HG02610 (cell line): Measurements from ENCODE around the gene PTPRG.

ENCODE experiments used
- ATAC-seq: cut with Tn5 transposase; IDR thresholded peaks from one replicate; pipeline ENCODE4 v1.9.1; 2021; ENCODE audit warnings: mild to moderate bottlenecking, moderate library complexity; ENCODE audit not compliant: unreplicated experiment

Gene PTPRG

DNA sequence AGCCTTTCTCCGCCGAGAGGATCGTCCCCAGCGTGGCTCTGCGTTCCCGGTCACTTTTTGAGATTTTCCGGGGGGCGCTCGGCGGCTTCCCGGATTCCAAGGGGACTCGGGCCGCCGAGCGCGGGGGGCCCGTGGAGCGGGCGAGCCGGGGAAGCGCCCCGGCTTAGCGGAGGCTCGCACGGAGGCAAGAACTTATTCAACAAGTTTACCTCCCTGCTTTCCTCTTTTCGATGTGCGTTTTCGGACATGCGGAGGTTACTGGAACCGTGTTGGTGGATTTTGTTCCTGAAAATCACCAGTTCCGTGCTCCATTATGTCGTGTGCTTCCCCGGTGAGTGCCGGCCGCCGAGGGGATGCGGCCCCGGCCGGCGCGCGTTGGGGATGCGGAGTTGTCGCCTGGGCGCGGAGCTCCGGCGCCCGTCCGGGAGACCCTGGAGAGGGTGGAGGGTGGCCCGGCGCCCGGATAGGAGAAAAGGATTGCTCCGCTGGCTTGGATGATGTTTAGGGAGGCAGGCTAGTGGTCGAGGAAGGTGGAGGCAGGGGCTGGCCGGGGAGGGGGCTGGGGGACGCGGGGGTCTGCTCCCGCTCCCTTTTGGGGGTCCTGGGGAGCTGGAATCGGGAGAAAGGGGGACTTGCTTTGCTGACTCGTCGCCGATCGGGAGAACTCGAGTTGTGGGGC, 810 bp downstream of the PTPRG start:
- ATAC-seq, result no peak

- no peak for ATAC-seq
These were observed 1.4 kb downstream of the PTPRG start for GRCh38 chr3:61562721-61563312.

DNA sequence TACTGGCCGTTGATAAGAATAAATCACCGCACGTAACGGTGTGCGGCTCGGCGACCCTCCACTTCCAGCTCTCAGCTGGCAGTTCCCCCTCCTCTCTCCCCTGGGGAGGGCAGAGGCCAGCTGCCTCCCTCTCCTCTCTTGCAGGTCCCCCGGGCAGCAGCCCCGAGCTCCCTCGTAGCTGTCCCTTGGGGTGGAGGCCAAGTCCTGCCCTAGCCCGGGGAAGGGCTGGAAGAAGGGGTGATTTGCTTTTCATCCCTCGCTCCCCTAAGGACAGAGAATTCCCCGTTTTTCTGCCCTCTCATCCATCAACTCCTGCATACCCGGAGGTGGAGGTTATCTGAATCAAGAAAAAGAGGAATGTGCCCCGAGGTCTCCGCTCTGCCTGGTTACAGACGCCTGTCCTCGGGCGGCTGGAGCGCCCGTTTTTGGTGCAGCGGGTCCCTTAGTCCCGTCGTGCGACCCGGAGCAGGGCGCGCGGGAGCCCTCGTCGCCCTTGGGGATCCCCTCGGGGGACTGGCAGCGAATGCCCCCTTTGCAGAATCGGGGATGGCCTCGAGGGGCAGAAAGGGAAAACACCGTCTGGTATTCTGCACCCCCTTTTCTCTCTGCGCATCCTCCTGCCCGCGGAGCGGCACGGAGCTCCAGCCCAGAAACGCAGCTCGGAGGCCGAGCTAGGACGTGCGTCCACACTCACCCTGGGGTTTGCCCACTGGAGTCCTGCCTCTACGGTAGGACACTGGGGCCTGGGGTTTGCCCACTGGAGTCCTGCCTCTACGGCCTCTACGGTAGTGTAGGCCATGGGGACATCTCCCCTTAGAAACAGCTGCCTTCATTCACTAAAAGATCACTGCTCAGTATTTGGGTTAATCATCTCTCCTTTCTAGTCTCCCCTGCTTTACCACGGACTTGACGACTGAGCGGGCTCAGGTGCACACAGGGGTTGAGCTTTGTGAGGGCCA, 2.2 kb downstream of the PTPRG start:
- no peak for ATAC-seq

GRCh38 chr3:61564395-61565059, 3.2 kb downstream of the PTPRG start:
- no peak for ATAC-seq

- no peak for ATAC-seq
These were observed 4.2 kb downstream of the PTPRG start for GRCh38 chr3:61565569-61565968.

DNA sequence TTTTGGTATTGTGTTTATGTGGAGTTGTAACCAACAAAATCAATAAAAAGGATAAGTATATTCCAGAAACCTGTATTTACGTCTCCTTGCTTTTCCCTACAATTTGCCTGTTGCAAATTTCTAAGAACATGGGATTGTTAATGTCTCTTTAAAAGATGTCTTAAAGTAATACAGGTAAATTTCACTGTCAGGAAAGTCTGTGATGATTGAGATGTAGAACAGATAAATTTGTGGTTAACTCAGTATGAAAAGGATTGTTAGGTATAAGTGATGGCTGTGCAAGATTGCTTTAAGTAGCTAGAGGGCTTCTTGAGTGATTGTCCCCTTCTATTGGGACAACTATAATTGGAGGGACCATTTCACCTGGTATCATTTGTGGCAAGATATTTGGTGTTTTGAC, 6.8 kb downstream of the PTPRG start:
- no peak for ATAC-seq

- no peak for ATAC-seq
These were observed 8.6 kb downstream of the PTPRG start for GRCh38 chr3:61569856-61570580.

GRCh38 chr3:61570813-61571212, 9.4 kb downstream of the PTPRG start:
- no peak for ATAC-seq

GRCh38 chr3:61571516-61572336, 10.4 kb downstream of the PTPRG start:
- no peak for ATAC-seq

- no peak for ATAC-seq
These were observed 11.5 kb downstream of the PTPRG start for GRCh38 chr3:61572879-61573278.

GRCh38 chr3:61573441-61573840, 12.1 kb downstream of the PTPRG start:
- ATAC-seq, result no peak

DNA sequence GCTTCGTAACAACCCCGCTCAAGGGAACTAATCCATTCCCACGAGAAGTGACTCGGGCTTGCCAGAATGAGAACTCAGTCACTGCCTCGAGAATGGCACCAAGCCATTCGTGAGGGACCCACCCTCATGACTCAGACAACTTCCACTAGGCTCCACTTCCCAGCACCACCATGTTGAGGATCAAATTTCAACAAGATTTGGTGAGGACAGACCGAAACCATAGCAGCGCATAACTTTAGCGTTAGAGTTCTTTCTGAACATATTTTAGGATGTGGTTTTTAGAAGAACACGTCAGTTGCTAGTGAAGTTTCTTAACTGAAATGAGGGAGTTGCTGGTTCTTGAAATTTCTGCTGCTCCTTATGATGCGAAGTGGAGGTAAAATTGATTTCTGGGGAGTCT, 13.5 kb downstream of the PTPRG start:
- no peak for ATAC-seq

- no peak for ATAC-seq
These were observed 14.5 kb downstream of the PTPRG start for GRCh38 chr3:61575893-61576292.

DNA sequence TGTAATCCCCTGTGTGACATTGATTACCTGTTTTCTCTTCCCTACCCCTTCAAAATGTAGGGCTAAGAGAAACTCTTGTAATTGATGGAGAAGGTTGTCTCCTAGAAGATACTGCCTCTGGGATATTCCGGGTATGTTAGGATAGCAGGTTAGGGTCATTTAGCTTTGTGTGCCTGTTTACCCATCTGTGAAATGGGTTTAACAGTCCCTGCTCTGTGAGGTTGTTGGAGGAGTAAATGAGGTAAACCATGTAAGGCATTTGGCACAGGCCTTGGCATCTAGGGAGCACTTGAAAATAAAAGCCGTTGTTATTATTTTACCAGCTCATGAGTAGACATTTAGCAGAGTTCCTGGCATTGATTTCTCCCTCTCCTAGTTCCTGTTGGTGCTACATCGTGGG, 16.4 kb downstream of the PTPRG start:
- no peak for ATAC-seq

GRCh38 chr3:61578667-61579367, 17.4 kb downstream of the PTPRG start:
- no peak for ATAC-seq

GRCh38 chr3:61579685-61580084, 18.3 kb downstream of the PTPRG start:
- ATAC-seq, result no peak

DNA sequence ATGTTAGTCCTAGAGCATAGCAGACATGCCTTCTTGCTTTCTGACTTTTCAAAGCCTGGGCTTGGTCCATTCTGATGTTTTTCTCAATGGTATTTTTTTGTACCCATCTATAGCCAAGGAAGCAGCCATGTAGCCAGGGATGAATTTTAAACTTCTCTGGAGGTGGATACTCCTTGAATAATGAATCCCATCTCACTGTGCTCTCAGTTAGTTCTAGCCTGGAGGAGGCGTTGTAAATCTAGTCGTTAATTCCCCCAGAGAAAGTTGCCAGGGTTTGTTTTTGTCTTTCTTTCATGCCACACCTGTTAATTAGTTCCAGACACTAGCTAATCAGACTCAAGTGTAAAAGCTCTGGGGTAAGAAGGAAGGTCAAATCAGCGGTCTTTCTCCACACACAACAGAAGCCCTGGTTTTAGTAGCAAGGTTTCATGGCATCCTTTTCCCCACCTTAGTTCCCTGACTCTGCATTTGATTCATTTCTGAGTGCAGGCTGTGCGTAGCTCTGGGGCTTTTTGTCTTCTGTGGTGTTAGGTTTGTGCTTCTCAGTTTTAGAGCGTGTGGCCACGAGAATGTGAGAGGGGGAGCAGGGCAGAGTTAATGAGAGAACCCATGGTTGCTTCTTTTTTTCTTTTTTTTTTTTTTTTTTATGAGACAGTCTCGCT, 19.7 kb downstream of the PTPRG start:
- ATAC-seq, result no peak

- ATAC-seq, result no peak
These were observed 20.9 kb downstream of the PTPRG start for GRCh38 chr3:61582287-61582686.

DNA sequence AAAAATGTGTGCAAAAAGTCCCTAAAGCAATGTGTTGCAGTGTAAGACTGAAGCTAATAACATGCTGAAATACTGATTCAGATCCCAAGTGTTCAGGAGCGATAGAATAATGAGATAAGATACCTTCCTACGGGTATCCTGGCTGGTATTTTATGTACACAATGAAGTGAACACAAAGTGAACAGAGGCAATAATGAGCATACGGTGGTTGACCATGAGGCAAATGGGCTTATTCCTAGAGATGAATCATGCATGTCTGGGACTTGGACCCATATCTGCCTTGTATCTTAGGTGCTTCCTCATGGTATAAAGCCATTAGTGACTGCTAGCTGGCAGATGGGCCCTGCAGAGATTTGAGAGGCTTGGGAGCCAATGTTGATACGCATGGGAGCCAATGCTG, 21.5 kb downstream of the PTPRG start:
- ATAC-seq, result no peak
